ENCODE data around the gene TLK2.

The TLK2 gene

GRCh38 chr17:62631936-62632924 is 153.6 kb downstream of the TLK2 start:
- no peak for ATAC-seq
- TF ChIP-seq TCF4 (CRISPR knock-in tag; IDR thresholded peaks at IDR 0.05; ENCODE audit: borderline replicate concordance): no peak
- no peak for TF ChIP-seq CREB5 (CRISPR knock-in tag; IDR thresholded peaks at IDR 0.05; ENCODE audit: low read depth)
- no peak for TF ChIP-seq PATZ1 (CRISPR knock-in tag; IDR thresholded peaks at IDR 0.05; ENCODE audit: borderline replicate concordance)
- TF ChIP-seq TOX (CRISPR knock-in tag; IDR thresholded peaks at IDR 0.05; ENCODE audit: borderline replicate concordance): no peak
- no peak for TF ChIP-seq ISL1 (CRISPR knock-in tag; IDR thresholded peaks at IDR 0.05)
- TF ChIP-seq ZFP30 (CRISPR knock-in tag; IDR thresholded peaks at IDR 0.05): no peak
- no peak for TF ChIP-seq ZC3H10 (CRISPR knock-in tag; IDR thresholded peaks at IDR 0.05)
- no peak for TF ChIP-seq BACH2 (CRISPR knock-in tag; IDR thresholded peaks at IDR 0.05; ENCODE audit: borderline replicate concordance)
- no peak for TF ChIP-seq TSHZ2 (CRISPR knock-in tag; IDR thresholded peaks at IDR 0.05)
- no peak for TF ChIP-seq PPARA (CRISPR knock-in tag; IDR thresholded peaks at IDR 0.05; ENCODE audit: borderline replicate concordance)
- TF ChIP-seq ZFP3 (CRISPR knock-in tag; IDR thresholded peaks at IDR 0.05): no peak
- no peak for TF ChIP-seq CSRNP3 (CRISPR knock-in tag; IDR thresholded peaks at IDR 0.05)
- no peak for TF ChIP-seq ESRRG (CRISPR knock-in tag; IDR thresholded peaks at IDR 0.05)
- no peak for TF ChIP-seq ZNF565 (CRISPR knock-in tag; conservative IDR thresholded peaks at IDR 0.05; ENCODE audit: low read depth)
- TF ChIP-seq ARNTL (CRISPR knock-in tag; IDR thresholded peaks at IDR 0.05; ENCODE audit: borderline replicate concordance, low read depth): no peak
- TF ChIP-seq SNAI2 (CRISPR knock-in tag; IDR thresholded peaks at IDR 0.05): no peak
- TF ChIP-seq OSR1 (CRISPR knock-in tag; IDR thresholded peaks at IDR 0.05): no peak
- no peak for TF ChIP-seq ZNF8 (CRISPR knock-in tag; IDR thresholded peaks at IDR 0.05)
- no peak for TF ChIP-seq ZNF70 (CRISPR knock-in tag; IDR thresholded peaks at IDR 0.05)
- TF ChIP-seq CSDC2 (CRISPR knock-in tag; IDR thresholded peaks at IDR 0.05): no peak

- TF ChIP-seq ZNF565 (CRISPR knock-in tag; conservative IDR thresholded peaks at IDR 0.05; ENCODE audit: low read depth): no peak
- TF ChIP-seq OSR1 (CRISPR knock-in tag; IDR thresholded peaks at IDR 0.05): no peak
- TF ChIP-seq ZNF8 (CRISPR knock-in tag; IDR thresholded peaks at IDR 0.05): no peak
- no peak for TF ChIP-seq CREB5 (CRISPR knock-in tag; IDR thresholded peaks at IDR 0.05; ENCODE audit: low read depth)
- no peak for TF ChIP-seq SNAI2 (CRISPR knock-in tag; IDR thresholded peaks at IDR 0.05)
- TF ChIP-seq ZFP3 (CRISPR knock-in tag; IDR thresholded peaks at IDR 0.05): no peak
- TF ChIP-seq CSRNP3 (CRISPR knock-in tag; IDR thresholded peaks at IDR 0.05): no peak
- no peak for TF ChIP-seq ZNF70 (CRISPR knock-in tag; IDR thresholded peaks at IDR 0.05)
- no peak for TF ChIP-seq ISL1 (CRISPR knock-in tag; IDR thresholded peaks at IDR 0.05)
- no peak for TF ChIP-seq PATZ1 (CRISPR knock-in tag; IDR thresholded peaks at IDR 0.05; ENCODE audit: borderline replicate concordance)
- no peak for ATAC-seq
These were observed 159.2 kb downstream of the TLK2 start for GRCh38 chr17:62637809-62638208.
